ENCODE results near the gene PRSS57.
"Not testable (repeated sequence)": the region's sequence is repeated elsewhere in the genome, so short reads cannot be mapped to it uniquely, and the experiment has no call there.

The PRSS57 gene

GRCh38 chr19:688992-689391, 6.3 kb downstream of the PRSS57 start:
- DNase-seq: no peak

GRCh38 chr19:688214-688613, 7.0 kb downstream of the PRSS57 start:
- DNase-seq: no peak

GRCh38 chr19:687569-688166, 7.6 kb downstream of the PRSS57 start:
- no peak for DNase-seq

DNA sequence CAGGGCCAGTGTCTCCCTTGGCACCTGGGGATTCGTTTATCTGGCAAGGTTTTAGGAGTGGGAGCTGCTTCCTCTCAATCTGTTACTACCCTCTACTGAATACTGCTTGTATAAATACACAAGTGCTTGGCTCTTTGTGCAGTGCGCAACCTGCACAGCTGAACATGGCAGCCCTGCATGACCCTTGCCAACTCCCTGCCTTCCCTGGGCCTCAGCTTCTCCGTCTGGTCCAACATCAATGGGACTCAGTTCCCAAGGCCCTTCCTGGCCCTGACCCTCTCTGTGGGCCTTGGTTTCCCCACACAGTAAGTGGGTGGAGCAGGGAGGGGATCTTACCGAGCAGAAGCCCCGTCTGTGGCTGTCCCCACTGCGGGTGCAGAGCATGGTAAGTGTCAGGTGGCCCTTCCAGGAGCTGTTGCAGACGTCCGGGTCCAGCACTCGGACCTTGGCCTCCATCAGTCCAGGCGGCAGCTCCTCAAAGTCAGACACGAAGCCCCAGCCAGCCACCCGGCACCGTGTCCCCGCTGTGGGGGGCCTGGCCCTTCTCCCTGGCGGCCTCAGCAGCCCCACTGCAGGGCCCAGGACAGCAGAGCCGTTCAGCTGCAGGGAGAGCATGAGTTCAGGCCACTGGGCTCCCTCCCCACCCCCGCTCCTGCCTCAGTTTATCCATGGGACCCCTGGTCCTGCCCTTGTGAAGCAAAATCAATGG, 8.5 kb downstream of the PRSS57 start:
- no peak for DNase-seq

GRCh38 chr19:685454-685931, 9.8 kb downstream of the PRSS57 start:
- DNase-seq: no peak

- DNase-seq: no peak
Observed at GRCh38 chr19:682678-683320, 12.5 kb downstream of the PRSS57 start.

DNA sequence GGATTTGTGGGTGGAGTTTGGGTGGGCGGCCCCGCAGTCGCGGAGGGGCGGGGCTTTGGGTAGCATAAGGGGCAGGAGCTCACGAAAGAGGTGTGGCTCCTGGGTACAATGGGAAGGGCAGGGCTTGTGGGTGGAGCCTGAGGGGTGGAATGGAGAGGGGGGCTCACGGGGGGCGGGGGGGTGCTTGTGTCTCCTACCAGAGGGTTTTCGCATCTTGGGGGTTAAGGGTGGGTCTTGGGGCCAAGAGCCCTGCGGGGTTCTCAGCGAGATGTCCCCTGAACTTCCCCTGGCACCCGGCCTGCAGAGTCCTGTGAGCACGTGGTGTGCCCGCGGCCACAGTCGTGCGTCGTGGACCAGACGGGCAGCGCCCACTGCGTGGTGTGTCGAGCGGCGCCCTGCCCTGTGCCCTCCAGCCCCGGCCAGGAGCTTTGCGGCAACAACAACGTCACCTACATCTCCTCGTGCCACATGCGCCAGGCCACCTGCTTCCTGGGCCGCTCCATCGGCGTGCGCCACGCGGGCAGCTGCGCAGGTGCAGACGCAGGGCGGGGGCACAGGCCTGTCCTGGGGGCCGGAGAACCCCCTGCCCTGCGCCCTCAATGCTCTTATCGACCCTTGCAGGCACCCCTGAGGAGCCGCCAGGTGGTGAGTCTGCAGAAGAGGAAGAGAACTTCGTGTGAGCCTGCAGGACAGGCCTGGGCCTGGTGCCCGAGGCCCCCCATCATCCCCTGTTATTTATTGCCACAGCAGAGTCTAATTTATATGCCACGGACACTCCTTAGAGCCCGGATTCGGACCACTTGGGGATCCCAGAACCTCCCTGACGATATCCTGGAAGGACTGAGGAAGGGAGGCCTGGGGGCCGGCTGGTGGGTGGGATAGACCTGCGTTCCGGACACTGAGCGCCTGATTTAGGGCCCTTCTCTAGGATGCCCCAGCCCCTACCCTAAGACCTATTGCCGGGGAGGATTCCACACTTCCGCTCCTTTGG, 13.9 kb downstream of the PRSS57 start:
- peak; percentile 95 for DNase-seq

DNA sequence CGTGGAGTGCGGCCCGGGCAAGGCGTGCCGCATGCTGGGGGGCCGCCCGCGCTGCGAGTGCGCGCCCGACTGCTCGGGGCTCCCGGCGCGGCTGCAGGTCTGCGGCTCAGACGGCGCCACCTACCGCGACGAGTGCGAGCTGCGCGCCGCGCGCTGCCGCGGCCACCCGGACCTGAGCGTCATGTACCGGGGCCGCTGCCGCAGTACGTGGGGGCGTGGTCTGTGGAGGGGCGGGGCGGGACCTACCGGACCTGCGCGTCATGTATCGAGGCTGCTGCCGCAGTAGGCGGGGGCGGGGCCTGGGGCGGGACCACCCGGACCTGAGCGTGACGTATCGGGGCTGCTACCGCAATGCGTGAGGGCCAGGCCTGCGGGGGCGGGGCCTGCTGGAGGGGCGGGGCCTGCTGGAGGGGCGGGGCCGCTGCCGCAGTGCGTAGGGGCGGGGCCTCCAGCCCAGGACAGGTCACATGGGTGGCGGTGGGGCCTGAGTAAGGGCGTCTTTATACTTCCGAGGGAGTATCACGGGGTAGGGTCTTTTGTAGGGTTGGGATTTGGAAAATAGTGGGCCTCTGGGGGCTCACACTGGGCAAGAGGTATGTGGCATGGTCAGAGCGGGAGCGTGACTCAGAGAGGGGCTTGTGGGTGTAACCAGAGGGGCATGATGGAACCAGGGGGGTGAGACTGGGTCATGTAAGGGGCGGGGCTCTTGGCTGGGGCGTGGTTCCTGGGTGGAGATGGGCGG, 14.8 kb downstream of the PRSS57 start:
- DNase-seq: peak; percentile 100

DNA sequence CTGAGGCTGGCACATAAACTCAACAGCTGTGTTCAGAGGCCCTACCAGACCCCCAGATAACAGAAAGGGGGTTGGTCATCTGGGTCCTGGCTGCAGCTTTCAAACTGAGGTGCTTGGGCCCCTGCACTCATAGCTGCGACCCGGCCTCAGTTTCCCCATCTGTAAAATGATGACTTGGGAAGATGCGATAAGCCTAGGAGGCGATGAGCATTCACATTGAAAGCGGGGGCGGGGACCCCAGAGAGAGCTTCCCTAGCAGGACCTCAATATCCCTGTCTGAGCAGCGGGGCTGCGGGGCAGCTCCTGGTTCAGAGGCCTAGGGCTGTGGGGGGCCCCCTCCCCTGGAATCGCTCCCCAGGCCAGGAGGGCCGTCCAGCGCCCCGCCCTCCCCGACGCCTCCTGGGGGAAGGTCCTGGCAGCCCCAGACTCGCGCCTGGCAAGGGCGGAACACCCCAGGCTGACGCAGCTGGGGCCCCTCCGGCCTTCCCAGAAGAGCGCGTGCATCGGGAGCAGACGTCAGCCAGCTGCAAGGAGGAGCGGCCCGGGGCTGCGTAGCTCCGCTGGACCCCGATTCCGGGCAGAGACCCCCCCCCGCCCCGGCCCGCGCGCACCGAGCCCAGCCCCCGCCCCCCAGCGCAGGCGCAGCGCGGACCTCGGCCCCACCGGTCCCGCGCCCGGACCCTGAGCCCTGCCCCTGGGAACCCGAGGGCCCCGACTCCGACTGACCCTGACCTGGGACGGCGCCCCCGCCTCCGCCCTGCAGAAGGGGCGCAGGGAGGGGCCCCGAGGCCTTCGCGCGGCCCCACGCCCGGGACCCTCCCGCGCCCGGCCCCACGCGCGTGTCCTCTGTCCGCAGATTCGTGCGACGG, 15.6 kb downstream of the PRSS57 start:
- DNase-seq: peak; percentile 33

- no peak for DNase-seq
Observed at GRCh38 chr19:678791-679388, 16.4 kb downstream of the PRSS57 start.

DNA sequence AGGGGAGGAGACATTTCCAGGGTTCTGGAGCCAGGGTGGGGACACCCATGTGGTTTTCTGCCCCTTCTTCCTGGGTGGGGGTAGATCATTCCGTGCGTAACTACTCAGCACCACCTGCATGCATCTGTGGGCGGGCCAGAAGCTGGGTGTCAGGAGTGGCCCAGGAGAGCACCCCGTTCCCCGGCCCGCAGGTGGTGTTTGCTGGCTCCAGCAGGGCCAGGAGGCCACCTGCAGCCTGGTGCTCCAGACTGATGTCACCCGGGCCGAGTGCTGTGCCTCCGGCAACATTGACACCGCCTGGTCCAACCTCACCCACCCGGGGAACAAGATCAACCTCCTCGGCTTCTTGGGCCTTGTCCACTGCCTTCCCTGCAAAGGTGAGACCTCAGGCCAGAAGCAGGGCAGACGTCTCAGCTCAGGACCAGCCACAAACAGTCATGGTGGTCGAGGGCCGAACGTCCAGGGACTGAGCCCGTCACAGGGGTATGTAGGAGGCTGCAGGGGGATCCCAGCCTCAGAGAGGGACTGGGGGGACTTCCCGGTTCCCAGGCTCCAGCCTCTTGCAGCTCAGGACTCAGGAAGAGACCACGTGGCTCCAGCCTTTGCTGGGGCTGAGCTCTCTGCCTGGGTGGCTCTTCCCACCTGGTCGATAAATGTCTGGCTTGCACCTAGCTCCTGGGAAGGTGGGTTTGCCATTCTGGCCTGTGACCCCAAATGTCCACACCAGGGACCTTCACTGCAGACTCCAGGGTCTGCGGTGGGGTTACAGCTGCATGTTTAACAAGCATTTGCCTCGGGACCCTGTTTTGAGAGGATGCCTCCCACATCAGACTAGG, 17.4 kb downstream of the PRSS57 start:
- no peak for DNase-seq

DNA sequence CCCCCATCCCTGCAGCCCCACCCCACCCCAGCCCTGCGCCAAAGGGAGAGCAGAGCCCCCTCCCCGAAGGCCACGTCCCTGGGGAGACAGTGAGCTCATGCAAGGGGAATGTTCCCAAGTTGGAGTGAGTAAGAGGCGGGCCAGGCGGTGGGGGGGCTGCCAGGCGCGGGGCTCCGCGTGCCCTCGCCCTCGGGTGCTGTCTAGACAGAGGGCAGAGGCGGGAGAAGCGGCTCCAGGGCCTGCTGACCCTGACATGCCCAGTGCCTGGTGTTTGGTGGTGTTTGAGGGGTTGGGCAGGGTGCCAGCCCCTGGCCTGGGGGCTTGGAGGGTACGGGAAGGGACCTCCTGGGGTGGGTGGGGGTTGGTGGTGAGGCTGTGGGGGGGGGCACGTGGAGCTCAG, 18.1 kb downstream of the PRSS57 start:
- DNase-seq: no peak

DNA sequence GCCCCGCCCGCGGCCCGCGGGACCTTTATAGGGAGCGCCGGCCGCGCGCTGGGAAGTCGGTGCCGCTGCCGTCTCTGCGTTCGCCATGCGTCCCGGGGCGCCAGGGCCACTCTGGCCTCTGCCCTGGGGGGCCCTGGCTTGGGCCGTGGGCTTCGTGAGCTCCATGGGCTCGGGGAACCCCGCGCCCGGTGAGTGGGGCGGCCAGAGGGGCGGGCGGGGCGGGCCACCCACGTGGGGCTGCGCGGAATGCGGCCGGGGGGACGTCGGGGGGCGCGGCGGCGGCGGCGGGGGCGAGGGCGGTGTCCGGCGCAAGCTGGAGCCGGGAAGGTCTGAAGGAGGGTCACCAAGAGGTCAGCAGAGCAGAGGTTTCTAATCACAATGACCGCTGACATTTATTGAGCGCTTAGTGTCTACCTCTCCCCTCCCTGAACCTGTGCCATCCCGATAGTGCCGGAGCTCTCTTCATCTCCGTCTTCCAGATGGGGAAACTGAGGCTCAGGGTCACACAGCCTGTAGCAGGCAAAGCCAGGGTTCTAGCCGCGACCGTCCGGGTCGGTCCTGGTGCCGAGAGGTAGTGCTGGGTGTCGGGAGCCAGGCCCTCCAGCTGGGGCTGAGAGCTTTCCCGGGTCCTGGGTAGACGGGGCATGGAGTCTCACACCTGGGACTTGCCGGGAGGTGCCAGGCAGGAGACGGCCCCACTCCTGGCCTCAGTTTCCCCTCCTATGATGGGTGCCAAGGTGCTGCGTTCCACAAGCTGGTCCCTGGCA, 18.7 kb downstream of the PRSS57 start, which contains the start of gene FSTL3:
Gene FSTL3 (plus strand): TSS at position 54 of the 767 bp plus-strand sequence. CDS start 32 bp downstream, at position 86.
- DNase-seq: no peak

DNA sequence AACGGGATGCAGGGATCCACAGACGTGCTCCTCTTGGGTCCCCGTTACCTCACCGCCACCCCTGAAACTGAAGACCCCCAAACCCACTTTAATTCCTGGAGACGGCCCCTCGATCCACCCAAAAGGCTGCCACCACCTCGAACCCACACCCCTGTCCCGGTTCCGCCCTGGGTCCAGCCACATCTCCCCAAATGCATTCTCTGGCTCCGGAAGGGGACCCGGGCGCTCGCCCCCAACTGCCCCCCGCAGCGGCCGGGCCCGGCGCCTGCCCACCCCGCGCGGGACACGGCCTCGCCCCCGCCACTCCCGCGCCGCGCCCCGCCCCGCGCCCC, 19.3 kb downstream of the PRSS57 start:
- DNase-seq: no peak

DNA sequence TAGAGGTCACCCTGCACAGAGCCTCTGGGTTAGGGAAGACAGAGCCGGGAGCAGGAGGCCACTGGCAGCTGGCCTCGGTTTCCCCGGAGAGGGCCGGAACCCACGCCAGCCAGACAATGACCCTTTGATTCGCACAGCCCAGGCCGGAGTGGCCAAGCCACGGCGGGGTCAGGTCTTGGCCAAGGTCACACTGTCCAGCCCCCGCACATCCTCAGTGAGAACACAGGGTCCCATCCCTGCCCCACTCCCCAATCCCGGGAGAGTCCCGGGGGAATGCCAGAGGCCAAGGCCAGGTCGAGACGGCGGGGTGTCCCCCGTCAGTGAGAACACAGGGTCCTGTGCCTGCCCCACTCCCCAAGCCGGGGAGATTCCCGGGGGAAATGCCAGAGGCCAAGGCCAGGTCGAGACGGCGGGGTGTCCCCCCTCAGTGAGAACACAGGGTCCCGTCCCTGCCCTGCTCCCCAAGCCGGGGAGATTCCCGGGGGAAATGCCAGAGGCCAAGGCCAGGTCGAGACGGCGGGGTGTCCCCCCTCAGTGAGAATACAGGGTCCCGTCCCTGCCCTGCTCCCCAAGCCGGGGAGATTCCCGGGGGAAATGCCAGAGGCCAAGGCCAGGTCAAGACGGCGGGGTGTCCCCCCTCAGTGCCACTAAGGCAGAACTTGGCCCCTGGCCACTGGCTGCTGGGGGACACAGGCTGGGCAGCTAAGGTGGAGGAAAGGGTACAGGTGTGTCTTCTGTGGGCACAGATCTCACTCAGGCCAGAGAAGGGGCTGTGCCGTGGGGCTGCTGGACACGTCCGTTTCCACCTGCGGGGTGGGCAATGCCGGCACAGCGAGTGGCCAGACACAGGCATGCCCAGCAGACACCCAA, 20.7 kb downstream of the PRSS57 start:
- no peak for DNase-seq

- DNase-seq: no peak
Observed at GRCh38 chr19:670609-671075, 24.6 kb downstream of the PRSS57 start.

- DNase-seq: not testable (repeated sequence)
Observed at GRCh38 chr19:668675-669434, 26.4 kb downstream of the PRSS57 start.
